DOHH2 (cell line): Measurements from ENCODE around the gene TNRC6A.
"Not testable (repeated sequence)": the region's sequence is repeated elsewhere in the genome, so short reads cannot be mapped to it uniquely, and the experiment has no call there.

Source experiments
- H3F3A ChIP-seq: fragments of 200-600 bp; sonication (generic), shearing (Covaris generic); 2 replicates; pipeline ENCODE4 v1.6.0; 2016; ENCODE audit warnings: antibody characterized with exemption, mild to moderate bottlenecking; ENCODE audit not compliant: control insufficient read depth, insufficient read depth
- H3K27ac ChIP-seq: fragments of 200-600 bp; sonication (generic); 2 replicates; pipeline ENCODE4 v1.5.1; 2014; ENCODE audit warnings: low read depth, mild to moderate bottlenecking, low read length, moderate library complexity
- H3K27me3 ChIP-seq: fragments of 200-600 bp; sonication (generic); 2 replicates; pipeline ENCODE4 v1.6.1; 2014; ENCODE audit warnings: mild to moderate bottlenecking, low read length, mixed read lengths; ENCODE audit not compliant: control insufficient read depth
- H3K36me3 ChIP-seq: fragments of 200-600 bp; sonication (generic); 2 replicates; pipeline ENCODE4 v1.6.1; 2014; ENCODE audit warnings: mild to moderate bottlenecking, low read length, moderate library complexity, mixed read lengths; ENCODE audit not compliant: control insufficient read depth
- H3K4me1 ChIP-seq: fragments of 200-600 bp; sonication (generic); 2 replicates; pipeline ENCODE4 v1.6.1; 2014; ENCODE audit warnings: mild to moderate bottlenecking, low read length, mixed read lengths; ENCODE audit not compliant: control insufficient read depth
- H3K4me2 ChIP-seq: fragments of 200-600 bp; sonication (generic); 2 replicates; pipeline ENCODE4 v1.6.0; 2014; ENCODE audit warnings: mild to moderate bottlenecking, low read length, moderate library complexity
- H3K4me3 ChIP-seq: fragments of 200-600 bp; sonication (generic); 2 replicates; pipeline ENCODE4 v1.5.1; 2014; ENCODE audit warnings: mild to moderate bottlenecking, low read length, mixed read lengths
- H3K79me2 ChIP-seq: fragments of 200-600 bp; sonication (generic); 2 replicates; pipeline ENCODE4 v1.6.1; 2014; ENCODE audit warnings: mild to moderate bottlenecking, low read length, mixed read lengths; ENCODE audit not compliant: control insufficient read depth
- H3K9me2 ChIP-seq: fragments of 200-600 bp; sonication (generic); replicated peaks from 2 replicates; pipeline ENCODE4 v1.6.1; 2014; ENCODE audit warnings: mild to moderate bottlenecking, low read length, mixed read lengths; ENCODE audit not compliant: control insufficient read depth
- H3K9me3 ChIP-seq: fragments of 200-600 bp; sonication (generic); 2 replicates; pipeline ENCODE4 v1.6.1; 2014; ENCODE audit warnings: antibody characterized with exemption, low read length, mixed read lengths; ENCODE audit not compliant: control insufficient read depth, insufficient read depth
- H4K20me1 ChIP-seq: fragments of 200-600 bp; sonication (generic); 2 replicates; pipeline ENCODE4 v1.6.0; 2014; ENCODE audit warnings: low read depth, mild to moderate bottlenecking, antibody characterized with exemption, low read length, moderate library complexity; ENCODE audit not compliant: control insufficient read depth, insufficient read depth
- CTCF ChIP-seq: fragments of 200-600 bp; sonication (generic); IDR thresholded peaks from one replicate; pipeline ENCODE4 v1.5.1; 2014; ENCODE audit warnings: antibody characterized with exemption, mild to moderate bottlenecking, low read depth, low read length; ENCODE audit not compliant: poor library complexity, severe bottlenecking
- EZH2phosphoT487 ChIP-seq: fragments of 200-600 bp; sonication (generic); IDR thresholded peaks from 2 replicates; pipeline ENCODE4 v1.6.1; 2017; ENCODE audit warnings: borderline replicate concordance, mild to moderate bottlenecking, antibody characterized with exemption, low read length, moderate library complexity, mixed read lengths

TNRC6A gene

GRCh38 chr16:24699151-24699723 lies 30.2 kb upstream of the TNRC6A start:
- no peaks in the 10 kb centered on the region for H3K36me3 ChIP-seq
- H3K79me2 ChIP-seq, result no peaks in the 10 kb centered on the region
- H3K27ac ChIP-seq, result no peak overlapping the region
- no peaks in the 10 kb centered on the region for H4K20me1 ChIP-seq
- H3K27me3 ChIP-seq, result no peaks in the 10 kb centered on the region
- no peak for TF ChIP-seq CTCF
- TF ChIP-seq EZH2phosphoT487, result no peak
- H3K4me1 ChIP-seq, result no peaks in the 10 kb centered on the region
- H3K9me2 ChIP-seq, result no peaks in the 10 kb centered on the region
- no peak overlapping the region for H3K4me3 ChIP-seq
- H3K4me2 ChIP-seq, result no peak overlapping the region
- no peaks in the 10 kb centered on the region for H3F3A ChIP-seq
- H3K9me3 ChIP-seq, result no peaks in the 10 kb centered on the region

- H3K4me1 ChIP-seq, result no peaks in the 10 kb centered on the region
- no peaks in the 10 kb centered on the region for H3K79me2 ChIP-seq
- no peaks in the 10 kb centered on the region for H3K9me3 ChIP-seq
- H3K27me3 ChIP-seq, result no peaks in the 10 kb centered on the region
- no peaks in the 10 kb centered on the region for H3K9me2 ChIP-seq
- no peaks in the 10 kb centered on the region for H3F3A ChIP-seq
- no peaks in the 10 kb centered on the region for H4K20me1 ChIP-seq
- H3K4me2 ChIP-seq, result no peak overlapping the region
- H3K36me3 ChIP-seq, result no peaks in the 10 kb centered on the region
- H3K4me3 ChIP-seq, result no peak overlapping the region
- no peak for TF ChIP-seq EZH2phosphoT487
- H3K27ac ChIP-seq, result no peak overlapping the region
These were observed 28.7 kb upstream of the TNRC6A start for GRCh38 chr16:24700549-24701392.

- H3K4me2 ChIP-seq, result no peak overlapping the region
- no peaks in the 10 kb centered on the region for H3K9me3 ChIP-seq
- no peak overlapping the region for H3K27ac ChIP-seq
- no peaks in the 10 kb centered on the region for H3K27me3 ChIP-seq
- no peak overlapping the region for H3K4me3 ChIP-seq
- no peaks in the 10 kb centered on the region for H4K20me1 ChIP-seq
- H3K9me2 ChIP-seq, result no peaks in the 10 kb centered on the region
- no peaks in the 10 kb centered on the region for H3F3A ChIP-seq
- no peaks in the 10 kb centered on the region for H3K36me3 ChIP-seq
- TF ChIP-seq EZH2phosphoT487 (no peak), CTCF (no peak)
- no peaks in the 10 kb centered on the region for H3K4me1 ChIP-seq
- no peaks in the 10 kb centered on the region for H3K79me2 ChIP-seq
These were observed 27.9 kb upstream of the TNRC6A start for GRCh38 chr16:24701521-24701951.

GRCh38 chr16:24707760-24708159 lies 21.7 kb upstream of the TNRC6A start:
- not testable (repeated sequence) for H3F3A ChIP-seq, H3K27ac ChIP-seq, H3K4me1 ChIP-seq, H3K9me2 ChIP-seq, H3K27me3 ChIP-seq, H3K79me2 ChIP-seq, H3K4me3 ChIP-seq, H4K20me1 ChIP-seq, H3K9me3 ChIP-seq, H3K36me3 ChIP-seq, H3K4me2 ChIP-seq
